ENCODE measurements around the gene RAD18.
A peak's percentile ranks its signal among the peaks of the same experiment; 100 is the strongest.

The RAD18 gene

DNA sequence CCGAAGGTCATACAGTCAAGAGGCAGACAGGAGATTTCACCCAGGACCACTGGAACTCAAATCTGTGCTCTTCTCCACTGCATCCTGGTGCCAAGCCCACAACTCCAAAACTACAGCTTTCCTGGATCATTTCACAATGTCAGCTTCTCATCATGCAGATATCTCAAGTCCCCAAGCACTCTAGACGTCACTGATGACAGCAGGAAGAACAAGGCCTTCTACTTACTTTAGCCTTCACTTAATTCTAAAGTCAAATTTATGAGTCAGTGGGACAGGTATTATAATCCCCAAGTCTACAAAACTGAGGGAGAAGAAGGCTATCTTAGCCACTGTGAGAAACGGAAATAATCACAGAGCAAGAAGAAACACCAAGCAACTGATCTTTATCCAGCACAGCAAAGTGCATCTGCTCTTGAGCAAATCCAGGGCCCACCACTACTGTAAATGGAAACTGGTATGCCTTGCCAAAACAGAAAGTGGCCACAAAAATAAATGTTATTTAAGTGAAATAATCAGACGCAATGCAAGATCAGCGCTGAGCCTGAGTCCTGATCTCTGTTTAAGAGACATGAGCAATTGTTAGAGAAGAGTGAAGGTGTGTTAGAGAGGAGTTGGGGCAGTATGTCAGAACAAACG, 928 bp downstream of the RAD18 start:
- DNase-seq: no peak

GRCh38 chr3:8959668-8960067, 3.6 kb downstream of the RAD18 start:
- no peak for DNase-seq

GRCh38 chr3:8954938-8955763, 8.1 kb downstream of the RAD18 start:
- no peak for DNase-seq

DNA sequence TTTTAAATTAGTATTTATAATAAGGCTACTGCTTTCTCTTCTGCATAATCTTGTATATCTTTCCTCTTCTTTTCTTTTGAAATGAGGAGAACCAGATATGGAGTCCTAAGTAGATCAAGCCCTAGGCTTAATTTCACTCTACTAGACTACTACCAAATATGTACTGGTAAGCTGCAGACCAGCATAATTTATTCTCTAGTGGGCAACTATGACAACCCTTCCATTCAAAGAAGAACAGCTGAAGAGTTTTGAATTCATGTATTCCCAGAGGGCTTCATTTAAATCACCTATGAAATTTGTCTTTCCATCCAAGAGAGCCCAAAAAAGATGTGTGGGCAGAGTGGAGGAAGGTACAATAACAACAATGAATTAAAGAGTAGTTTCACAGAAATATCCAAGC, 10.0 kb downstream of the RAD18 start:
- no peak for DNase-seq

- no peak for DNase-seq
Observed at GRCh38 chr3:8952130-8952529, 11.1 kb downstream of the RAD18 start.

- no peak for DNase-seq
Observed at GRCh38 chr3:8945890-8946600, 17.2 kb downstream of the RAD18 start.

DNA sequence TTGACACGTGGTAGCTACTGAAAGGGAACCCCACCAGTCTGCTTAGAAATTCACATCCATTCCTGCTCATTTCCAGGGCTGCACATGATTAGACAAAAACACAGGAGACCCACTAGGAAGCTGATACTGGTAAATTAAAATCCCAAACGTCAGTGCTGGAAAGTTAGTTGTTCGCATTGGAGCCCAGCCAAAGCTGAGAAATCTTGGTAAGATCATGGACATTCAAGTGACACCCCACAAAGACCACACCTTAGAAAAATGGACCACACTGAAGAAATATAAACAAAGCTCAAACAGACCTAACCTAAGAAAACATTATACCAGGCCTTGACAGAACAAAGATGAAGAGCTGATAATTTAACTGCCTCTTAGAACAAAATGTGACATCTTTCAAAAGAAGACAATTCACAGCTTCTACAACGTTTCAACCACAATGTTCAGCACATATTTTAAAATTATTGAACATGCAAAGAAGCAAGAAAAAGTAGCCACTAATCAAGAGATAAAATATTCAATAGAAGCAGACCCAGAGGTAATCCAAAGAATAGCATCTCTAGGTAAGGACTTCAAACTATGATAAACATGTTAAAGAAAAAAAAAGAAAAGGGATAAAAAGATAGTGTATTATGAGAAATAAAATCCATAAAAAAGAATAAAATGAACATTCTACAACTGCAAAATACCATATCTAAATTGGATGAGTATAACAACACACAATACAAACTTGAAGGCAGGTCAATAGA, 20.4 kb downstream of the RAD18 start:
- DNase-seq: no peak

DNA sequence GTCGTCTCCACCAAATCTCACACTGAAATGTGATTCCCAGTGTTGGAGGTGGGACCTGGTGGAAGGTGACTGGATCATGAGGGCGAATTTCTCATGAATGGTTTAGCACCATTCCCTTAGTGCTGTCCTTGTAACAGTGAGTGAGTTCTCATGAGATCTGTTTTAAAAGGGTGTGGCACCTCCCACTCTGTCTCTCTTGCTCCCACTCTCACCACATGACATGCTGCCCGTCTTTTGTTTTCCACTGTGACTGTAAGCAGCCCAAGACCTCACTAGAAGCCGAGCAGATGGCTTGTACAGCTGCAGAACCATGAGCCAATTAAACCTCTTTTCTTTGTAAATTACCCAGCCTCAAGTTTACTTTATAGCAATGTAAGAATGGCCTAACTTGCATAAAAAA, 21.2 kb downstream of the RAD18 start:
- no peak for DNase-seq

DNA sequence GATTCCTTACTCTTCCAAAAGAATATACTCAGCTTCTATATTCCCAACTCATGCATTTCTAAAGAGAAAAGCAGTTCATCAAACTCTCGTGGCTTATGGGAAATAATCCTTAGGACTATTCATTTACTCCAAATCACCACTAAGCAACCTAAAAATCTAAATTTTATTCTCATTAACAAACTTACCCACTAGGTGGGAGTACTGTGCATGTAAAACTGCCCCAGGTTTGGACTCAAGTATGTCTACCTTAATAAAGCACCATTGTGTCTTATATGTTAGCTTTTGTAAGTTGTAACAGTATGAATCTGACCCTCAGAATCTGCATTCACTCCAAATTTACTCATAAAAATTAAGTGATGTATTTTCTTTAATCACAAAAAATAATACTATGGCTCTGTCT, 25.3 kb downstream of the RAD18 start:
- DNase-seq: peak; percentile 9

DNA sequence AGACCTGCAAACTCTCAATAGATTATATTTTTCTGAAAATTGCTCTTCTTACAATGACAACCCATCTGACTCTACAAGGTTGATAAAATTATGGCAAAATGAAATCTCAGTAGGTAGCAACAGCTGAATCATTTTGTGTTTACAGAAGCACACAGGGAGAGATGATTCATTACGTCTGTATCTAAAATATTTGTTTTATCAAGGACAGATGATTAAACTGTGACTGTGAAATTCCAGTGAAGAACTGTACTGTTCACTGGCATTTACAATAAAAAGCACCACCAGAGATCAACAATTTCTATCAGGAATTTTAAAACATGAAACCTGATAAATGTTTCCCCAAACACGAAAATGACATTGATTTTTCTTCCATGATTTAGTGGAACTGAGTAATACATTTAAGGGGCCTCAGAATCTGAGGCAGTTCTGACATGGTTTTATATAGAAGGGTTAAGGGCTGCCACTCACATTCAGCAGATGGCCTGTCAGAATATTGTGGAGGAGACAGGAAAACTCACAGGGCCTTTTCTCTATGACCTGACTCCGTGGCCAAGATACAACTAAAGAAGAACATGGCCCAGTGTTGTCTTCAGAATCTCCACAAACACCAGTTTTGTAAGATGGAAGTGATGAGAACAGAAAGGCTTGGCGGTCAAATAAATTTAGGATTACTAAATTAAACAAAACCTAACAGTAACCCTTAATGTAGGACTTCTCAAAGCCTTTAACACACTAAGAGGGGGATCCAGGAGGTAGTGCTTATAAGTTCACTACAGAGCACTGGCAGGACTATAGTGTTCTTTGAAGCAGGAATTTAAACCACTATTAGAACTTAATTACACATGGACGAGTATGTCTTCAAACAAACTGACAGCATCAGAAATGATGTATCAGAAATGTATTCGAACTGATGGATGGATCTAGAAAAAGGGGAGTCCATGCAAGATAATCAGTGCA, 25.9 kb downstream of the RAD18 start:
- no peak for DNase-seq

DNA sequence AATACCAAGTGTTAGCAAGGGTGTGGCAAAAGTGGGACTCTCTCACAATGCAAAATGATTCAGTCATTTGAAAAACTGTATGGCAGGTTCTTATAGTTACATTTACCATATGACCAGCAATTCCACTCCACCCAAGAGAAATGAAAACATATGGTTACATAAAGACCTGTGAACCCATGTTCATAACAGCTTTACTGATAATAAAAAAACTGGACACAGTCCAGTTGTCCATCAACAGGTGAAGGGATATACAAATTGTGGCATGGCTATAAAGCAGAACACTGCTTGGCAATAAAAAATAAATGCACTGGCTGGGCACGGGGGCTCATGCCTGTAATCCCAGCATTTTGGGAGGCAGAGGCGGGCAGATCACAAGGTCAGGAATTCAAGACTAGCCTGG, 30.8 kb downstream of the RAD18 start:
- peak; percentile 11 for DNase-seq

DNA sequence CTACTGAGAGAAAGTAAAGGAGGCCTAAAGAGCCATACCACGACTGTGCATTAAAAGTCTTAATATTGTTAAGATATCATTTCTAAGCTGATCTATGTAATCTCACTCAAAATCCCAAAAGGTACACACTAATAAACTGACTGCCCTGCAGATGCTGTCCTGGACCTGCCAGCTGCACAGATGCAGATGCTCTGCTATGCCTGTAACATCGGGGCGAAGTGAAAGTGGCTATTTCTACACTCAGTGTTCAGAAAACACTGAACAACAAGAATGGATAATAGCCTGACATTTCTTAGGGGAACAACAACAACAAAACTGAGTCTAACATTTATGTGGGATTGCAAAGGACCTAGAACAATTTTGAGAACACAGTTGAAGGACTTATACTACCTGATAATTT, 31.9 kb downstream of the RAD18 start:
- no peak for DNase-seq

DNA sequence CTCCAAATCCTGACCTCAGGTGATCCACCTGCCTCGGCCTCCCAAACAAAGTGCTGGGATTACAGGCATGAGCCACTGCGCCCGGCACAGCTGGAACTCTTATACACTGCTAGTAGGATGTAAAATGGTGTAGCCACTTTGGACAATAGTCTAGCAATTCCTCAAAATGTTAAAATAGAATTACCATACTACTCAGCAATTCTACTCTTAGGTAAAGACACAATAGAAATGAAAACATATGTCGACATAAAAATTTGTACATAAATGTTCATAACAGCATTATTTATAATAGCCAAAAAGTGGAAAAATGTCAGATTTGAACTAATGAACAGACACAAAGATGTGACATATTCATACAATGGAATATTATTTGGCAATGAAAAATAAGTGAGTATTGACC, 33.4 kb downstream of the RAD18 start:
- no peak for DNase-seq

- no peak for DNase-seq
Observed at GRCh38 chr3:8914491-8914890, 48.8 kb downstream of the RAD18 start.

DNA sequence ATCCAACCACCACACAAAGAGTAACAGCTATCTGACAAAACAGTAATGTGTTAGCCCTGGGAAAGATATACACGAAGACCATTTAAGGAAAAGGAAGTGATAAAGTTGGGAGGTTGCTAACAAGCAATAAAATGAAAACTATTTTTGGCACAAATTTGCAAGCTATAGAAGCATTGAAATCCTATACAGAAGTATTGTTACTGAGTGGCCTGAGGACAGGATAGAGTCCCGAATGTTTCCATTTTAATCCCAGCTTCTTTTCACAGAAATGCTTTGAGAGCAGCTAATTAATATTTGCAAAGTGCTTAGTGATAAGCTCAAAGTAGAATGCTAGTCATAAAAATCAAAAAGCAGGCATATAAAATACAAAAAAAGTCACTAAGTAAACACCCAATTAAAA, 51.5 kb downstream of the RAD18 start:
- no peak for DNase-seq

DNA sequence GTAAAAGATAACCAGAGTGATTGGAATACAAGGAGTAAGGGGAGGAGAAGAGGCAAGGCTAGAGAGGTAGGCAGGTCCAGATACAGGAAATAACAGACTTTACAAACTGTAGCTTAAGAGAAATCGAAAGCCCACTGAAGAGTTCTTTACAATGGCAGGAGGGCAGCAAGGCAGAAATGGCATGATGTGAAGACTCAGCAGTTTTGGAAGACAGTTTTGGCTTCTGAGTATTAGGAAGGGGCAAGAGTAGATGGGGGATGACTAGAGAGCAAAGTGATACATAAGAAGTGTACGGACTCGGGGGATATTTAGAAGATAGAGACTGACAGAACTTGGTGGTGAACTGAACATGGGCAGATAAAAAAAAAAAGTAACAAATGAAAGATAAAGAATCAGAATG, 54.1 kb downstream of the RAD18 start:
- DNase-seq: no peak

GRCh38 chr3:8903191-8903590, 60.1 kb downstream of the RAD18 start:
- DNase-seq: no peak

- DNase-seq: no peak
Observed at GRCh38 chr3:8900869-8901268, 62.4 kb downstream of the RAD18 start.

DNA sequence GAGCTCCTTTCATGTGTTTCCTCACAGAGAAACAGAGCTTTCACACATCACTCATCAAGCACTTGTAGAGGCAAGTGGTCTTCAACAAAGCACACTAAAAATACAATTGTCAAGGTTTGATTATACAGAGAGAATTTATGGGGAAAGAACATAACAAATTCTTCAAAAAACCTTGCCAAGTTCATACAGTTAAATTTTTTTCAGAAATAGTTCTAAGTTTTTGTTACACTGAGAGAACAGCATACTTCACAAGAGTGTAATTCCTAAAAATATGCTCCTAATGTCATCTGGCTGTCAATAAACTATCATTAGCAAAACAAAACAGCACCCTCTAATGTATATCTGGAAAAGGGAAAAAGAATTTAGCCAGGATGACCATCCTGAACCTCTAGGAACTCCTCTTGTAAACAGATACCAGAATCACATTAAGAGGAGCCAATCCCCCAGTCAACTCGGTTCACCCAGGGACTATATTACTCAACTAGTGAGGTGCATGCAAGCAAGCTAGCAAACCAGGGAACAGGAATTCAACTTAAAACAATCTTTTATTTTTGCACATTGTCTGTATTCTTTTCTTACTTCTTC, 63.3 kb downstream of the RAD18 start:
- DNase-seq: no peak

- DNase-seq: no peak
Observed at GRCh38 chr3:8895829-8896228, 67.4 kb downstream of the RAD18 start.

- DNase-seq: no peak
Observed at GRCh38 chr3:8893001-8893400, 70.3 kb downstream of the RAD18 start.

DNA sequence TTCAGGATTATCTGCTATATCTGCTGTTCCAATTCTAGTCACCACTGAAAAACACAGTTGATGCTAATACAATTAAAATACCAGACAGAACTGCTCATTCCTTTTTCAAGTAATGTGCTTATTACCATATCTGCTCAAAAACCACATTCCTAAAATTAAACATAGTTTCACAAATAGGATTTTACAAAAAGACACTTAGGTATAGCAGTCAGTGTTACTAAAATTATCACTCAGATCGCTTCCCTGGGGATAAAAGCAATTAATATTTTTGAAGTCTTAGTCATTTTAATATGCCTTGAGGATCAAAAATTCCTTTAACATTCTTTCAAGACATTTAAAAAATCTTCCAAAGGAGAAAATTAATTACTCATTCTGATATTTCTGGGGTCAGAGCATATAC, 71.5 kb downstream of the RAD18 start:
- no peak for DNase-seq

Measured in NCI-H69 (cell line).